ENCODE data around the gene ARFGAP2.

DNA sequence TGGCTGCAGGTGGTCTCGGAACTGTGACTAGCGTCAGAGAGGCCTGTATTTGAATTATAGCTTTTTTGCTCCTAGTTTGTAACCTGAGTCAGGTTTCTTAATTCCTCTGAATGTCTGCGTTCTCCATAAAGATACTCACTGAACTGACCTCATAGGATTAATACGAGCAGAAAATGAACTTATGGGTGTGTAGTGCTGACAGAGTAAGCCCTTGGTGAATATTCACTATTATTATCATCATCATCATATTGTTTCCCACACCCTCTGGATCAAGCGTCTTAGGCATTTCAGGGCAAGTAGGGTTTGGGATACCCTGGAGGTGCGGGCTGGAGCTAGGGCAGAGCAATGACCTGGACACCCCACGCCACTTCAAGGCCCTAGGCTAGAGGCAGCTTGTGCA, 29.0 kb downstream of the ARFGAP2 start:
- no peak for TF ChIP-seq GATA3 (IDR thresholded peaks at IDR 0.05; ENCODE audit: low read depth, low read length)
- no peak for TF ChIP-seq GATA2 (IDR thresholded peaks at IDR 0.05; ENCODE audit: low read depth, low read length)

All from SH-SY5Y (cell line).